IMR-90 (cell line): ENCODE data around the gene SBSN. TPM values are rescaled to one million over a fixed set of nuclear protein-coding genes. Genes with fewer than 3 reads are reported as not detected.

Experiments
- ATAC-seq: fragments of 200-7000 bp; cut with Tn5 transposase; 2 replicates; pipeline ENCODE4 v1.9.1; 2020; ENCODE audit warnings: low read depth, mild to moderate bottlenecking, moderate library complexity
- BruUV-seq: library from RNA; stranded (reverse); fragments of 400-500 nt; replicated peaks from 2 replicates; lab custom pipeline; 2021; lab: Mats Ljungman, UMichigan
- CTCF ChIA-PET: fragments of 300-600 bp; formaldehyde crosslinking; extraction: SDS; loops from one replicate; lab custom pipeline; 2021; ENCODE audit warnings: antibody characterized with exemption; lab: Yijun Ruan, JAX
- POLR2A ChIA-PET: fragments of 300-600 bp; sonication (Branson Sonifier 250); formaldehyde crosslinking; loops from one replicate; lab custom pipeline; 2022; ENCODE audit warnings: antibody characterized with exemption; ENCODE audit not compliant: unreplicated experiment; lab: Charles Lee
- DNase-seq: peaks from one replicate; pipeline ENCODE4 v3.0.0; 2013
- H2AFZ ChIP-seq: replicated peaks from 2 replicates; pipeline ENCODE3; 2013; ENCODE audit warnings: low read length, mild to moderate bottlenecking; ENCODE audit not compliant: poor library complexity
- H2AK5ac ChIP-seq: 2 replicates; pipeline ENCODE4 v1.6.1; 2013; ENCODE audit warnings: low read depth, low read length, inconsistent platforms
- H2AK9ac ChIP-seq: replicated peaks from 2 replicates; pipeline ENCODE3; 2013; ENCODE audit warnings: mild to moderate bottlenecking, low read depth, low read length, moderate library complexity; ENCODE audit not compliant: poor library complexity
- H2BK120ac ChIP-seq: 2 replicates; pipeline ENCODE4 v1.6.1; 2013; ENCODE audit warnings: low read depth, low read length, inconsistent platforms
- H2BK15ac ChIP-seq: 3 replicates; pipeline ENCODE4 v1.6.1; 2013; ENCODE audit warnings: low read depth, low read length, inconsistent platforms
- H2BK20ac ChIP-seq: 2 replicates; pipeline ENCODE4 v1.6.1; 2013; ENCODE audit warnings: low read depth, mild to moderate bottlenecking, inconsistent platforms, low read length, moderate library complexity
- H2BK5ac ChIP-seq: 2 replicates; pipeline ENCODE4 v1.6.1; 2013; ENCODE audit warnings: mild to moderate bottlenecking, low read depth, low read length, inconsistent platforms; ENCODE audit not compliant: poor library complexity, severe bottlenecking
- H3K14ac ChIP-seq: replicated peaks from 2 replicates; pipeline ENCODE4 v1.6.1; 2013; ENCODE audit warnings: low read depth, low read length, inconsistent platforms
- H3K18ac ChIP-seq: 2 replicates; pipeline ENCODE4 v1.6.1; 2013; ENCODE audit warnings: low read depth, low read length, control low read depth
- H3K23ac ChIP-seq: 2 replicates; pipeline ENCODE4 v1.6.1; 2013; ENCODE audit warnings: low read depth, low read length, inconsistent platforms
- H3K27ac ChIP-seq: 2 replicates; pipeline ENCODE4 v1.5.1; 2013; ENCODE audit warnings: mild to moderate bottlenecking, control low read depth, low read length; ENCODE audit not compliant: insufficient read depth
- H3K27me3 ChIP-seq: 2 replicates; pipeline ENCODE4 v1.6.1; 2013; ENCODE audit warnings: low read length; ENCODE audit not compliant: control insufficient read depth, insufficient read depth
- H3K36me3 ChIP-seq: 2 replicates; pipeline ENCODE4 v1.6.1; 2013; ENCODE audit warnings: low read length, mixed read lengths; ENCODE audit not compliant: control insufficient read depth, insufficient read depth
- H3K4ac ChIP-seq: 2 replicates; pipeline ENCODE4 v1.6.1; 2013; ENCODE audit warnings: low read depth, low read length, inconsistent platforms
- H3K4me1 ChIP-seq: 2 replicates; pipeline ENCODE4 v1.6.1; 2013; ENCODE audit warnings: low read length, mixed read lengths; ENCODE audit not compliant: control insufficient read depth, insufficient read depth
- H3K4me2 ChIP-seq: 2 replicates; pipeline ENCODE4 v1.6.1; 2013; ENCODE audit warnings: low read depth, mild to moderate bottlenecking, control low read depth, low read length, moderate library complexity
- H3K4me3 ChIP-seq: 2 replicates; pipeline ENCODE4 v1.5.1; 2013; ENCODE audit warnings: low read depth, mild to moderate bottlenecking, control low read depth, low read length, moderate library complexity; ENCODE audit not compliant: insufficient read depth
- H3K56ac ChIP-seq: 2 replicates; pipeline ENCODE4 v1.6.1; 2013; ENCODE audit warnings: low read length, inconsistent platforms; ENCODE audit not compliant: insufficient read depth; ENCODE audit errors: extremely low read depth
- H3K79me1 ChIP-seq, 2 experiments: 2 replicates each; pipeline ENCODE4 v1.6.1; 2013; ENCODE audit warnings: low read length in 2 of 2, inconsistent platforms in 1 of 2, low read depth in 1 of 2
- H3K9ac ChIP-seq: 2 replicates; pipeline ENCODE4 v1.6.1; 2013; ENCODE audit warnings: low read depth, low read length, control low read depth
- H3K9me1 ChIP-seq: 2 replicates; pipeline ENCODE4 v1.6.1; 2013; ENCODE audit warnings: low read length, inconsistent platforms; ENCODE audit not compliant: insufficient read depth
- H3K9me3 ChIP-seq: 2 replicates; pipeline ENCODE4 v1.6.1; 2013; ENCODE audit warnings: low read length; ENCODE audit not compliant: control insufficient read depth, insufficient read depth
- H4K20me1 ChIP-seq: 2 replicates; pipeline ENCODE4 v1.6.1; 2013; ENCODE audit warnings: low read length, inconsistent platforms; ENCODE audit not compliant: insufficient read depth
- H4K5ac ChIP-seq: 2 replicates; pipeline ENCODE4 v1.6.1; 2013; ENCODE audit warnings: mild to moderate bottlenecking, low read depth, low read length, control low read depth
- H4K8ac ChIP-seq, 2 experiments: 2 replicates each; pipeline ENCODE4 v1.6.1; 2013; ENCODE audit warnings: low read depth in 2 of 2, low read length in 2 of 2, control low read depth in 1 of 2, inconsistent platforms in 1 of 2
- H4K91ac ChIP-seq: 2 replicates; pipeline ENCODE4 v1.6.1; 2013; ENCODE audit warnings: low read depth, low read length, inconsistent platforms; ENCODE audit not compliant: insufficient read depth
- BHLHE40 ChIP-seq: fragments of 150-350 bp; IDR thresholded peaks from 2 replicates; pipeline ENCODE4 v1.6.1; 2016; ENCODE audit warnings: mild to moderate bottlenecking, low read depth, low read length
- CHD1 ChIP-seq: IDR thresholded peaks from 2 replicates; pipeline ENCODE4 v1.6.1; 2012; ENCODE audit warnings: low read depth, low read length, improper control_type of control experiment
- CTCF ChIP-seq: conservative IDR thresholded peaks from 2 replicates; pipeline ENCODE4 v1.5.1; 2012; ENCODE audit warnings: mild to moderate bottlenecking, low read depth, low read length, improper control_type of control experiment
- ELK1 ChIP-seq: fragments of 150-350 bp; IDR thresholded peaks from 2 replicates; pipeline ENCODE4 v1.6.1; 2016; ENCODE audit warnings: low read depth, mild to moderate bottlenecking, low read length, moderate library complexity, borderline replicate concordance
- MAFK ChIP-seq: IDR thresholded peaks from 2 replicates; pipeline ENCODE4 v1.6.1; 2012; ENCODE audit warnings: low read depth, low read length, improper control_type of control experiment
- MAZ ChIP-seq: IDR thresholded peaks from 2 replicates; pipeline ENCODE4 v1.6.1; 2012; ENCODE audit warnings: low read depth, mild to moderate bottlenecking, low read length, improper control_type of control experiment, moderate library complexity, borderline replicate concordance
- MXI1 ChIP-seq: IDR thresholded peaks from 2 replicates; pipeline ENCODE4 v1.6.1; 2012; ENCODE audit warnings: low read depth, mild to moderate bottlenecking, low read length, moderate library complexity, borderline replicate concordance
- POLR2A ChIP-seq: IDR thresholded peaks from 2 replicates; pipeline ENCODE4 v1.6.1; 2012; ENCODE audit warnings: mild to moderate bottlenecking, low read depth, low read length
- RAD21 ChIP-seq: IDR thresholded peaks from 2 replicates; pipeline ENCODE4 v1.6.1; 2012; ENCODE audit warnings: low read length, improper control_type of control experiment
- RCOR1 ChIP-seq: IDR thresholded peaks from 2 replicates; pipeline ENCODE4 v1.6.1; 2012; ENCODE audit warnings: mild to moderate bottlenecking, low read length, improper control_type of control experiment; ENCODE audit not compliant: insufficient replicate concordance
- RFX5 ChIP-seq: IDR thresholded peaks from 2 replicates; pipeline ENCODE4 v1.8.0; 2012; ENCODE audit warnings: low read depth, mild to moderate bottlenecking, low read length, moderate library complexity
- USF2 ChIP-seq: fragments of 150-350 bp; IDR thresholded peaks from 2 replicates; pipeline ENCODE4 v1.6.1; 2017; ENCODE audit warnings: mild to moderate bottlenecking, antibody characterized with exemption, low read length, low read depth
- WGBS, 2 experiments: methylation state at CpG; one replicate each; pipeline versions ENCODE4 v1.1.5 to v1.1.7; 2013; ENCODE audit warnings: missing lambda C conversion rate in 2 of 2; ENCODE audit not compliant: insufficient read length in 1 of 2; ENCODE audit errors: extremely low coverage in 2 of 2; 5-methylcytosine and 5-hydroxymethylcytosine counted together
- dilution Hi-C: fragments of 300-500 bp; cut with HindIII; formaldehyde crosslinking; loops from one replicate; pipeline ENCODE4 v1.14.3; 2018; ENCODE audit warnings: low sequenced_read_pairs; ENCODE audit not compliant: unreplicated experiment
- in situ Hi-C: fragments of 300-500 bp; cut with MboI; formaldehyde crosslinking; loops from 3 replicates; pipeline ENCODE4 v1.14.3; 2019; ENCODE audit warnings: low sequenced_read_pairs, inconsistent platforms, mixed read lengths
- intact Hi-C: fragments of 100-400 bp; cut with micrococcal nuclease; formaldehyde crosslinking; loops from 2 replicates; pipeline ENCODE4 v1.10.0; 2022
- polyA plus RNA-seq, 3 experiments: library from polyadenylated mRNA; depleted of rRNA; stranded (reverse); fragments of >200 nt; gene quantifications; 2 replicates each; pipeline ENCODE4 v1.2.3, GENCODE V29; 2012; ENCODE audit warnings: low replicate concordance in 1 of 3
- total RNA-seq: library from RNA; depleted of rRNA; stranded (reverse); fragments of >200 nt; gene quantifications from 2 replicates; pipeline ENCODE4 v1.2.3, GENCODE V29; 2012

Gene SBSN
- total and polyA plus RNA-seq, 2 of the 4 experiments (the other 2 are of a cell fraction) = 0.72 to 6.4 TPM

- H2BK15ac ChIP-seq = no peak overlapping the region
- no peak overlapping the region for H3K9ac ChIP-seq
- DNase-seq = no peak
- H3K36me3 ChIP-seq = no peaks in the 10 kb centered on the region
- H4K8ac ChIP-seq = no peak overlapping the region
- intact Hi-C loops (no loop called here), dilution Hi-C loops (no loop called here), in situ Hi-C loops (no loop called here)
- no peaks in the 10 kb centered on the region for H4K20me1 ChIP-seq
- no peak for ATAC-seq
- CTCF ChIA-PET = no interaction called here
- no peaks in the 10 kb centered on the region for H3K9me1 ChIP-seq
- H3K27ac ChIP-seq = no peak overlapping the region
- no peak overlapping the region for H3K4me2 ChIP-seq
- no peak overlapping the region for H2AK5ac ChIP-seq
- H2BK20ac ChIP-seq = no peak overlapping the region
- H3K27me3 ChIP-seq = peaks cover 11% of the 10 kb centered on the region
- no peak overlapping the region for H3K56ac ChIP-seq
- H2AFZ ChIP-seq = no peak overlapping the region
- H3K4ac ChIP-seq = no peak overlapping the region
- POLR2A ChIA-PET = no interaction called here
- no peak overlapping the region for H3K23ac ChIP-seq
- H3K4me1 ChIP-seq = no peaks in the 10 kb centered on the region
- no peak overlapping the region for H2BK120ac ChIP-seq
- TF ChIP-seq BHLHE40 = no peak
- TF ChIP-seq CTCF = no peak
- TF ChIP-seq RAD21 = no peak
- no peak for TF ChIP-seq MXI1
- TF ChIP-seq POLR2A = no peak
- TF ChIP-seq RFX5 = no peak
- TF ChIP-seq MAZ = no peak
- no peak for TF ChIP-seq USF2
- TF ChIP-seq ELK1 = no peak
- no peak for TF ChIP-seq RCOR1
- TF ChIP-seq MAFK = no peak
- no peak for TF ChIP-seq CHD1
- H4K5ac ChIP-seq = no peak overlapping the region
- H3K14ac ChIP-seq = no peak overlapping the region
- WGBS, 2 experiments = 100% methylated on average over 1 of the region's 5 CpGs; no CpG with 5 or more reads in 1 of the 2 experiments
- no TSS peak for BruUV-seq
- no peak overlapping the region for H3K4me3 ChIP-seq
- H3K79me1 ChIP-seq = no peaks in the 10 kb centered on the region
- H4K91ac ChIP-seq = no peak overlapping the region
- H2AK9ac ChIP-seq = no peak overlapping the region
- H3K9me3 ChIP-seq = no peaks in the 10 kb centered on the region
- H2BK5ac ChIP-seq = no peak overlapping the region
- no peak overlapping the region for H3K18ac ChIP-seq
These were observed 45.0 kb downstream of the SBSN start for GRCh38 chr19:35483089-35483488.
